GM21825 (cell line): ENCODE measurements around the gene WDR13.
"Not testable (repeated sequence)": the region's sequence is repeated elsewhere in the genome, so short reads cannot be mapped to it uniquely, and the experiment has no call there.

Experiments used
- ATAC-seq: cut with Tn5 transposase; IDR thresholded peaks from one replicate; pipeline ENCODE4 v1.9.1; 2021; ENCODE audit warnings: mild to moderate bottlenecking, moderate library complexity; ENCODE audit not compliant: unreplicated experiment

WDR13 gene

GRCh38 chrX:48652055-48652579 is 54.8 kb downstream of the WDR13 start:
- not testable (repeated sequence) for ATAC-seq

GRCh38 chrX:48654746-48655145 is 57.5 kb downstream of the WDR13 start:
- not testable (repeated sequence) for ATAC-seq
